B cell (primary cell): ENCODE results near the gene C12orf60. TPM values are rescaled to one million over a fixed set of nuclear protein-coding genes. Genes with fewer than 3 reads are reported as not detected.

ENCODE experiments used
- ATAC-seq: fragments of 200-7000 bp; cut with Tn5 transposase; one replicate; pipeline ENCODE4 v1.10.0; 2021; ENCODE audit warnings: low read depth, mild to moderate bottlenecking, moderate number of reproducible peaks, moderate library complexity
- CTCF ChIA-PET: fragments of 350-600 bp; sonication (Branson Sonifier 250); formaldehyde crosslinking; loops from one replicate; lab custom pipeline; 2021; ENCODE audit warnings: antibody characterized with exemption, inconsistent platforms; lab: Charles Lee
- POLR2A ChIA-PET: fragments of 350-600 bp; sonication (Branson Sonifier 250); formaldehyde crosslinking; loops from one replicate; lab custom pipeline; 2021; ENCODE audit warnings: antibody characterized with exemption; lab: Charles Lee
- DNase-seq: peaks from one replicate; pipeline ENCODE4 v3.0.0; 2013
- H2AFZ ChIP-seq: 2 replicates; pipeline ENCODE4 v1.6.1; 2012; ENCODE audit warnings: mild to moderate bottlenecking, low read depth, low read length; ENCODE audit not compliant: insufficient read depth, poor library complexity, severe bottlenecking
- H3K27ac ChIP-seq, 2 donors: 1 replicate in 1 of 2; 2 replicates in 1 of 2; pipeline ENCODE4 v1.5.1; 2012 to 2013; ENCODE audit warnings: low read length in 2 of 2, mild to moderate bottlenecking in 2 of 2, moderate library complexity in 1 of 2
- H3K27me3 ChIP-seq, 4 experiments: fragments of 200-600 bp in 1 of 4; sonication (generic) in 1 of 4; replicated peaks in 1 of 4; 1 replicate in 2 of 4; 2 replicates in 2 of 4; pipeline versions ENCODE4 v1.6.1 to v1.7.0; 2013 to 2016; ENCODE audit warnings: low read length in 3 of 4, mild to moderate bottlenecking in 2 of 4, mixed read lengths in 1 of 4, moderate library complexity in 1 of 4; ENCODE audit not compliant: insufficient read depth in 4 of 4, control insufficient read depth in 3 of 4; ENCODE audit errors: control extremely low read depth in 1 of 4
- H3K36me3 ChIP-seq, 2 experiments: replicated peaks in 1 of 2; 1 replicate in 1 of 2; 2 replicates in 1 of 2; pipeline versions ENCODE4 v1.6.1 to v1.7.1; 2013; ENCODE audit warnings: low read length in 1 of 2; ENCODE audit not compliant: insufficient read depth in 2 of 2, control insufficient read depth in 1 of 2; ENCODE audit errors: control extremely low read depth in 1 of 2, extremely low read depth in 1 of 2
- H3K4me1 ChIP-seq, 2 donors: fragments of 200-600 bp in 1 of 2; sonication (generic) in 1 of 2; 1 replicate in 1 of 2; 2 replicates in 1 of 2; pipeline versions ENCODE4 v1.5.1 to v1.6.1; 2013 to 2017; ENCODE audit warnings: low read length in 2 of 2; ENCODE audit not compliant: control insufficient read depth in 2 of 2, insufficient read depth in 2 of 2
- H3K4me2 ChIP-seq: replicated peaks from 2 replicates; pipeline ENCODE3; 2012; ENCODE audit warnings: mild to moderate bottlenecking, low read depth, low read length; ENCODE audit not compliant: poor library complexity, severe bottlenecking
- H3K4me3 ChIP-seq, 5 experiments: fragments of 200-600 bp in 1 of 5; sonication (generic) in 1 of 5; 1 replicate in 3 of 5; 2 replicates in 2 of 5; pipeline versions ENCODE4 v1.5.1 to v1.7.0; 2011 to 2016; ENCODE audit warnings: low read length in 4 of 5, mild to moderate bottlenecking in 4 of 5, low read depth in 2 of 5, control low read depth in 1 of 5, moderate library complexity in 1 of 5; ENCODE audit not compliant: insufficient read depth in 1 of 5; ENCODE audit errors: control extremely low read depth in 1 of 5, extremely low read depth in 1 of 5
- H3K79me2 ChIP-seq: fragments of 200-600 bp; sonication (generic); one replicate; pipeline ENCODE4 v1.6.0; 2016; ENCODE audit warnings: low read length; ENCODE audit not compliant: control insufficient read depth, insufficient read depth
- H3K9ac ChIP-seq: fragments of 200-600 bp; sonication (generic); 2 replicates; pipeline ENCODE4 v1.6.1; 2017; ENCODE audit warnings: mild to moderate bottlenecking, low read length, moderate library complexity
- H3K9me3 ChIP-seq, 3 donors: one replicate each; pipeline versions ENCODE4 v1.6.1 to v1.7.1; 2013; ENCODE audit warnings: low read length in 2 of 3; ENCODE audit not compliant: control insufficient read depth in 2 of 3, insufficient read depth in 1 of 3; ENCODE audit errors: control extremely low read depth in 1 of 3
- H4K20me1 ChIP-seq: 2 replicates; pipeline ENCODE4 v1.6.0; 2012; ENCODE audit warnings: mild to moderate bottlenecking, low read length; ENCODE audit not compliant: insufficient read depth, control insufficient read depth, poor library complexity, severe bottlenecking
- H3K27ac Mint-ChIP-seq: one replicate; pipeline ENCODE4 v1.8.0; 2021; ENCODE audit warnings: mixed read lengths
- H3K27me3 Mint-ChIP-seq: one replicate; pipeline ENCODE4 v1.8.0; 2021; ENCODE audit warnings: mixed read lengths
- H3K4me1 Mint-ChIP-seq: one replicate; pipeline ENCODE4 v1.8.0; 2021; ENCODE audit warnings: mixed read lengths
- H3K4me3 Mint-ChIP-seq: one replicate; pipeline ENCODE4 v1.8.0; 2021; ENCODE audit warnings: mixed read lengths
- H3K9me3 Mint-ChIP-seq: one replicate; pipeline ENCODE4 v1.8.0; 2022; ENCODE audit warnings: mixed read lengths; ENCODE audit not compliant: insufficient read depth
- CTCF ChIP-seq: fragments of 200-600 bp; IDR thresholded peaks from one replicate; pipeline ENCODE4 v1.8.0; 2022; ENCODE audit warnings: antibody characterized with exemption, mild to moderate bottlenecking
- EZH2 ChIP-seq: IDR thresholded peaks from 2 replicates; pipeline ENCODE4 v1.6.1; 2012; ENCODE audit warnings: borderline replicate concordance, low read depth, mild to moderate bottlenecking, moderate library complexity, low read length; ENCODE audit not compliant: insufficient read depth, poor library complexity, severe bottlenecking
- WGBS: methylation state at CpG from one replicate; pipeline ENCODE4 v1.1.5; 2013; ENCODE audit warnings: missing lambda C conversion rate; ENCODE audit not compliant: insufficient coverage; 5-methylcytosine and 5-hydroxymethylcytosine counted together
- intact Hi-C: fragments of 100-400 bp; cut with micrococcal nuclease; formaldehyde crosslinking; loops from one replicate; pipeline ENCODE4 v1.10.0; 2022
- polyA plus RNA-seq: library from polyadenylated mRNA; depleted of rRNA; stranded (reverse); fragments of >200 nt; gene quantifications from 2 replicates; pipeline ENCODE4 v1.2.3, GENCODE V29; 2012
- total RNA-seq, 2 donors: library from RNA; stranded (reverse); fragments of 120-200 nt in 1 of 2; gene quantifications; 1 replicate in 1 of 2; 2 replicates in 1 of 2; pipeline versions ENCODE4 v1.2.3 to v1.2.4, GENCODE V29; 2013 to 2022

The C12orf60 gene
- total and polyA plus RNA-seq, 2 donors (not counting 1 experiment from before 2014, with no cell fraction given) = 0.25 to 1.2 TPM

DNA sequence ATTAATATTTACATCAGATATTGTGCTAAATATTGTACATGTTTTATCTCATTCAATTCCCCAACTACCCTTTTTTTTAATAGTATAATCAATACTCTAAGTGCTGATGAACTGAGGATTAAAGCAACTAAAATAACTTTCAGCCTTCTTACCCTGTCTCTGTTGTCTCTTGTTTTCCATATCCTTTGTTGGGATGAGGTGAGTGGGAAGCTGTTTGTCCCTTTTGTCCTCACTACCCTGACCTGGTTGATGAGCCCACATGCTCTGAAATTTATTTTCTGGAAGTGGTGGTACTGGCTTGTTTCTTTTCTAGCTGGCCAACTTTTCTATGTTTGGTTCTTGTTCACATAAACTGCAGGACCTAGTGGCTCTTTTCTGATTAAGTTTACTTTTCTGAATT is 49.4 kb downstream of the C12orf60 start:
- no peak overlapping the region for H3K27ac ChIP-seq
- H4K20me1 ChIP-seq = no peaks in the 10 kb centered on the region
- no peak overlapping the region for H2AFZ ChIP-seq
- no peak overlapping the region for H3K27ac Mint-ChIP-seq
- H3K4me1 Mint-ChIP-seq = peaks cover 13% of the 10 kb centered on the region
- ATAC-seq (no peak), DNase-seq (no peak)
- no peak overlapping the region for H3K4me3 ChIP-seq
- intact Hi-C loops = no loop called here
- H3K27me3 Mint-ChIP-seq = no peaks in the 10 kb centered on the region
- H3K27me3 ChIP-seq = no peaks in the 10 kb centered on the region
- H3K4me3 Mint-ChIP-seq = no peak overlapping the region
- no peaks in the 10 kb centered on the region for H3K79me2 ChIP-seq
- peaks cover 0 to 3% (median 0%) of the 10 kb centered on the region in 3 donors for H3K9me3 ChIP-seq
- no peak overlapping the region for H3K4me2 ChIP-seq
- TF ChIP-seq CTCF (no peak), EZH2 (no peak)
- ChIA-PET POLR2A (no interaction called here), CTCF (interaction anchor here (0.6 to 4.5 kb wide), 5 partner anchors 13 to 143 kb away, joined by 3 to 28 read pairs (median 3); no protein-coding TSS in a partner anchor)
- H3K9me3 Mint-ChIP-seq = no peaks in the 10 kb centered on the region
- H3K9ac ChIP-seq = no peak overlapping the region
- peaks cover 7 to 13% of the 10 kb centered on the region in 2 donors for H3K4me1 ChIP-seq
- no peaks in the 10 kb centered on the region for H3K36me3 ChIP-seq

GRCh38 chr12:14853961-14854360 is 50.5 kb downstream of the C12orf60 start:
- Histone ChIP-seq H3K27me3 (no peaks in the 10 kb centered on the region), H3K9me3 (peaks cover 0 to 3% (median 0%) of the 10 kb centered on the region in 3 donors), H3K4me3 (no peak overlapping the region), H3K36me3 (no peaks in the 10 kb centered on the region), H3K4me2 (no peak overlapping the region), H3K79me2 (no peaks in the 10 kb centered on the region), H2AFZ (no peak overlapping the region), H3K27ac (no peak overlapping the region), H3K9ac (no peak overlapping the region), H4K20me1 (no peaks in the 10 kb centered on the region), H3K4me1 (peaks cover 12 to 24% of the 10 kb centered on the region in 2 donors)
- no peaks in the 10 kb centered on the region for H3K27me3 Mint-ChIP-seq
- ChIA-PET CTCF (interaction anchor here (1.3 to 4.5 kb wide), 4 partner anchors 8 to 142 kb away, joined by 3 to 28 read pairs (median 9); no protein-coding TSS in a partner anchor), POLR2A (no interaction called here)
- no peak for TF ChIP-seq CTCF
- TF ChIP-seq EZH2 = no peak
- DNase-seq (no peak), ATAC-seq (no peak)
- H3K4me1 Mint-ChIP-seq = peaks cover 24% of the 10 kb centered on the region
- no peak overlapping the region for H3K27ac Mint-ChIP-seq
- H3K9me3 Mint-ChIP-seq = peaks cover 2% of the 10 kb centered on the region
- 100% methylated on average over 1 of the region's 3 CpGs for WGBS
- H3K4me3 Mint-ChIP-seq = no peak overlapping the region
- intact Hi-C loops = no loop called here
